HL-60 (cell line): ENCODE results near the gene TRIM32.
A peak's percentile ranks its signal among the peaks of the same experiment; 100 is the strongest.

ENCODE experiments used
- GABPA ChIP-seq: IDR thresholded peaks from 2 replicates; pipeline ENCODE4 v1.6.1; 2012; ENCODE audit warnings: low read depth
- TF ChIP-seq, protein P1 (sequence below): IDR thresholded peaks from one replicate; pipeline ENCODE4 v1.5.1; 2011; ENCODE audit warnings: low read length, control low read depth, inconsistent platforms; ENCODE audit not compliant: insufficient read depth
- TF ChIP-seq, protein P2 (sequence below): IDR thresholded peaks from 2 replicates; pipeline ENCODE4 v1.6.1; 2012; ENCODE audit warnings: low read depth; ENCODE audit not compliant: insufficient replicate concordance

GRCh38 chr9:116646661-116647514 is 40.2 kb upstream of the TRIM32 start:
- TF ChIP-seq, protein P1, sequence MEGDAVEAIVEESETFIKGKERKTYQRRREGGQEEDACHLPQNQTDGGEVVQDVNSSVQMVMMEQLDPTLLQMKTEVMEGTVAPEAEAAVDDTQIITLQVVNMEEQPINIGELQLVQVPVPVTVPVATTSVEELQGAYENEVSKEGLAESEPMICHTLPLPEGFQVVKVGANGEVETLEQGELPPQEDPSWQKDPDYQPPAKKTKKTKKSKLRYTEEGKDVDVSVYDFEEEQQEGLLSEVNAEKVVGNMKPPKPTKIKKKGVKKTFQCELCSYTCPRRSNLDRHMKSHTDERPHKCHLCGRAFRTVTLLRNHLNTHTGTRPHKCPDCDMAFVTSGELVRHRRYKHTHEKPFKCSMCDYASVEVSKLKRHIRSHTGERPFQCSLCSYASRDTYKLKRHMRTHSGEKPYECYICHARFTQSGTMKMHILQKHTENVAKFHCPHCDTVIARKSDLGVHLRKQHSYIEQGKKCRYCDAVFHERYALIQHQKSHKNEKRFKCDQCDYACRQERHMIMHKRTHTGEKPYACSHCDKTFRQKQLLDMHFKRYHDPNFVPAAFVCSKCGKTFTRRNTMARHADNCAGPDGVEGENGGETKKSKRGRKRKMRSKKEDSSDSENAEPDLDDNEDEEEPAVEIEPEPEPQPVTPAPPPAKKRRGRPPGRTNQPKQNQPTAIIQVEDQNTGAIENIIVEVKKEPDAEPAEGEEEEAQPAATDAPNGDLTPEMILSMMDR = peak; percentile 24
- TF ChIP-seq, protein P2, sequence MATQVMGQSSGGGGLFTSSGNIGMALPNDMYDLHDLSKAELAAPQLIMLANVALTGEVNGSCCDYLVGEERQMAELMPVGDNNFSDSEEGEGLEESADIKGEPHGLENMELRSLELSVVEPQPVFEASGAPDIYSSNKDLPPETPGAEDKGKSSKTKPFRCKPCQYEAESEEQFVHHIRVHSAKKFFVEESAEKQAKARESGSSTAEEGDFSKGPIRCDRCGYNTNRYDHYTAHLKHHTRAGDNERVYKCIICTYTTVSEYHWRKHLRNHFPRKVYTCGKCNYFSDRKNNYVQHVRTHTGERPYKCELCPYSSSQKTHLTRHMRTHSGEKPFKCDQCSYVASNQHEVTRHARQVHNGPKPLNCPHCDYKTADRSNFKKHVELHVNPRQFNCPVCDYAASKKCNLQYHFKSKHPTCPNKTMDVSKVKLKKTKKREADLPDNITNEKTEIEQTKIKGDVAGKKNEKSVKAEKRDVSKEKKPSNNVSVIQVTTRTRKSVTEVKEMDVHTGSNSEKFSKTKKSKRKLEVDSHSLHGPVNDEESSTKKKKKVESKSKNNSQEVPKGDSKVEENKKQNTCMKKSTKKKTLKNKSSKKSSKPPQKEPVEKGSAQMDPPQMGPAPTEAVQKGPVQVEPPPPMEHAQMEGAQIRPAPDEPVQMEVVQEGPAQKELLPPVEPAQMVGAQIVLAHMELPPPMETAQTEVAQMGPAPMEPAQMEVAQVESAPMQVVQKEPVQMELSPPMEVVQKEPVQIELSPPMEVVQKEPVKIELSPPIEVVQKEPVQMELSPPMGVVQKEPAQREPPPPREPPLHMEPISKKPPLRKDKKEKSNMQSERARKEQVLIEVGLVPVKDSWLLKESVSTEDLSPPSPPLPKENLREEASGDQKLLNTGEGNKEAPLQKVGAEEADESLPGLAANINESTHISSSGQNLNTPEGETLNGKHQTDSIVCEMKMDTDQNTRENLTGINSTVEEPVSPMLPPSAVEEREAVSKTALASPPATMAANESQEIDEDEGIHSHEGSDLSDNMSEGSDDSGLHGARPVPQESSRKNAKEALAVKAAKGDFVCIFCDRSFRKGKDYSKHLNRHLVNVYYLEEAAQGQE = no peak
- no peak for TF ChIP-seq GABPA
